Neural cell (in vitro differentiated cells): Measurements from ENCODE around the gene DIS3L2. TPM values are rescaled to one million over a fixed set of nuclear protein-coding genes. Genes with fewer than 3 reads are reported as not detected.

Experiments used
- H2AFZ ChIP-seq: fragments of 200-600, 300-800 bp; sonication (generic), shearing (Covaris generic); 2 replicates; pipeline ENCODE4 v1.6.0; 2014; ENCODE audit warnings: low read depth, mild to moderate bottlenecking, antibody characterized with exemption, low read length, moderate library complexity
- H3F3A ChIP-seq: fragments of 200-600 bp; shearing (Covaris generic); 2 replicates; pipeline ENCODE4 v1.6.1; 2016; ENCODE audit warnings: mild to moderate bottlenecking, moderate library complexity, mixed read lengths, antibody characterized with exemption, low read length; ENCODE audit not compliant: insufficient read depth, poor library complexity, severe bottlenecking
- H3K27ac ChIP-seq: fragments of 200-600, 300-800 bp; sonication (generic), shearing (Covaris generic); 2 replicates; pipeline ENCODE4 v1.5.1; 2014; ENCODE audit warnings: mild to moderate bottlenecking, low read length, moderate library complexity
- H3K27me3 ChIP-seq: fragments of 300-800, 200-600 bp; sonication (generic), shearing (Covaris generic); 2 replicates; pipeline ENCODE4 v1.6.0; 2014; ENCODE audit warnings: mild to moderate bottlenecking, low read depth, low read length, moderate library complexity; ENCODE audit not compliant: insufficient read depth
- H3K36me3 ChIP-seq: fragments of 300-800, 200-600 bp; sonication (generic), shearing (Covaris generic); 2 replicates; pipeline ENCODE4 v1.5.1; 2014; ENCODE audit warnings: mild to moderate bottlenecking, antibody characterized with exemption, low read length, moderate library complexity; ENCODE audit not compliant: insufficient read depth
- H3K4me2 ChIP-seq: fragments of 300-800, 200-600 bp; sonication (generic), shearing (Covaris generic); 2 replicates; pipeline ENCODE4 v1.6.0; 2014; ENCODE audit warnings: mild to moderate bottlenecking, low read length
- H3K4me3 ChIP-seq: fragments of 300-800, 200-600 bp; sonication (generic), shearing (Covaris generic); 2 replicates; pipeline ENCODE4 v1.5.1; 2014; ENCODE audit warnings: mild to moderate bottlenecking, low read length, moderate library complexity
- H3K79me2 ChIP-seq: fragments of 200-600 bp; shearing (Covaris generic); replicated peaks from 2 replicates; pipeline ENCODE4 v1.6.0; 2014; ENCODE audit warnings: mild to moderate bottlenecking, low read length, moderate library complexity; ENCODE audit not compliant: insufficient read depth
- H3K9ac ChIP-seq: fragments of 300-800, 200-600 bp; sonication (generic), shearing (Covaris generic); 2 replicates; pipeline ENCODE4 v1.6.1; 2016; ENCODE audit warnings: mild to moderate bottlenecking, low read length, mixed read lengths
- H3K9me2 ChIP-seq: fragments of 200-600 bp; shearing (Covaris generic); 2 replicates; pipeline ENCODE4 v1.6.1; 2016; ENCODE audit warnings: mild to moderate bottlenecking, low read length, mixed read lengths; ENCODE audit not compliant: insufficient read depth
- H3K9me3 ChIP-seq: fragments of 200-600, 300-800 bp; sonication (generic), shearing (Covaris generic); 2 replicates; pipeline ENCODE4 v1.6.1; 2016; ENCODE audit warnings: mild to moderate bottlenecking, mixed run types, low read length, moderate library complexity, mixed read lengths
- H4K20me1 ChIP-seq: fragments of 200-600 bp; shearing (Covaris generic); 2 replicates; pipeline ENCODE4 v1.6.1; 2016; ENCODE audit warnings: mild to moderate bottlenecking, mixed run types; ENCODE audit not compliant: insufficient read depth
- EP300 ChIP-seq: fragments of 450-650 bp; conservative IDR thresholded peaks from 2 replicates; pipeline ENCODE4 v1.6.1; 2014; ENCODE audit warnings: antibody characterized with exemption, mild to moderate bottlenecking, moderate library complexity; ENCODE audit not compliant: poor library complexity, severe bottlenecking
- EZH2 ChIP-seq: fragments of 200-600, 300-800 bp; shearing (Covaris generic), sonication (generic); IDR thresholded peaks from 2 replicates; pipeline ENCODE4 v1.6.1; 2014; ENCODE audit warnings: antibody characterized with exemption, low read length, borderline replicate concordance, mild to moderate bottlenecking; ENCODE audit not compliant: insufficient read depth, poor library complexity, severe bottlenecking
- MXI1 ChIP-seq: fragments of 450-650 bp; conservative IDR thresholded peaks from 2 replicates; pipeline ENCODE4 v1.6.1; 2014; ENCODE audit warnings: antibody characterized with exemption, mild to moderate bottlenecking; ENCODE audit not compliant: poor library complexity, severe bottlenecking
- POLR2AphosphoS5 ChIP-seq: IDR thresholded peaks from 2 replicates; pipeline ENCODE4 v1.6.1; 2012
- RAD21 ChIP-seq: fragments of 450-650 bp; conservative IDR thresholded peaks from 2 replicates; pipeline ENCODE4 v1.6.1; 2014; ENCODE audit warnings: antibody characterized with exemption, mild to moderate bottlenecking, moderate library complexity
- REST ChIP-seq: IDR thresholded peaks from 2 replicates; pipeline ENCODE4 v1.6.1; 2012; ENCODE audit warnings: borderline replicate concordance
- SMC3 ChIP-seq: fragments of 450-650 bp; conservative IDR thresholded peaks from 2 replicates; pipeline ENCODE4 v1.6.1; 2014; ENCODE audit warnings: antibody characterized with exemption, mild to moderate bottlenecking, moderate library complexity; ENCODE audit not compliant: poor library complexity
- TAF1 ChIP-seq: IDR thresholded peaks from 2 replicates; pipeline ENCODE4 v1.6.1; 2012; ENCODE audit warnings: low read depth
- polyA plus RNA-seq: library from polyadenylated mRNA; depleted of rRNA; stranded (reverse); fragments of >200 nt; gene quantifications from 2 replicates; pipeline ENCODE4 v1.2.3, GENCODE V29; 2014
- TF ChIP-seq, protein P1 (sequence below): fragments of 450-650 bp; IDR thresholded peaks from 2 replicates; pipeline ENCODE4 v1.5.1; 2014; ENCODE audit warnings: antibody characterized with exemption, mild to moderate bottlenecking, moderate library complexity; ENCODE audit not compliant: poor library complexity, severe bottlenecking

The DIS3L2 gene
- polyA plus RNA-seq, 1 donor from 2014 or later, result 20.0 TPM

GRCh38 chr2:232058931-232059330 is 97.4 kb downstream of the DIS3L2 start:
- H3F3A ChIP-seq, result no peaks in the 10 kb centered on the region
- no peak overlapping the region for H3K27ac ChIP-seq
- H3K79me2 ChIP-seq, result no peaks in the 10 kb centered on the region
- no peaks in the 10 kb centered on the region for H3K36me3 ChIP-seq
- no peak overlapping the region for H3K9ac ChIP-seq
- H3K4me2 ChIP-seq, result no peak overlapping the region
- no peaks in the 10 kb centered on the region for H3K9me2 ChIP-seq
- no peaks in the 10 kb centered on the region for H4K20me1 ChIP-seq
- TF ChIP-seq EZH2 (no peak), EP300 (no peak), RAD21 (no peak), TAF1 (no peak), SMC3 (no peak), REST (no peak), POLR2AphosphoS5 (no peak), MXI1 (no peak)
- TF ChIP-seq, protein P1, sequence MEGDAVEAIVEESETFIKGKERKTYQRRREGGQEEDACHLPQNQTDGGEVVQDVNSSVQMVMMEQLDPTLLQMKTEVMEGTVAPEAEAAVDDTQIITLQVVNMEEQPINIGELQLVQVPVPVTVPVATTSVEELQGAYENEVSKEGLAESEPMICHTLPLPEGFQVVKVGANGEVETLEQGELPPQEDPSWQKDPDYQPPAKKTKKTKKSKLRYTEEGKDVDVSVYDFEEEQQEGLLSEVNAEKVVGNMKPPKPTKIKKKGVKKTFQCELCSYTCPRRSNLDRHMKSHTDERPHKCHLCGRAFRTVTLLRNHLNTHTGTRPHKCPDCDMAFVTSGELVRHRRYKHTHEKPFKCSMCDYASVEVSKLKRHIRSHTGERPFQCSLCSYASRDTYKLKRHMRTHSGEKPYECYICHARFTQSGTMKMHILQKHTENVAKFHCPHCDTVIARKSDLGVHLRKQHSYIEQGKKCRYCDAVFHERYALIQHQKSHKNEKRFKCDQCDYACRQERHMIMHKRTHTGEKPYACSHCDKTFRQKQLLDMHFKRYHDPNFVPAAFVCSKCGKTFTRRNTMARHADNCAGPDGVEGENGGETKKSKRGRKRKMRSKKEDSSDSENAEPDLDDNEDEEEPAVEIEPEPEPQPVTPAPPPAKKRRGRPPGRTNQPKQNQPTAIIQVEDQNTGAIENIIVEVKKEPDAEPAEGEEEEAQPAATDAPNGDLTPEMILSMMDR, result no peak
- no peaks in the 10 kb centered on the region for H3K9me3 ChIP-seq
- no peak overlapping the region for H2AFZ ChIP-seq
- no peak overlapping the region for H3K4me3 ChIP-seq
- H3K27me3 ChIP-seq, result no peaks in the 10 kb centered on the region

- TF ChIP-seq POLR2AphosphoS5 (no peak), MXI1 (no peak)
- Histone ChIP-seq H3K27ac (no peak overlapping the region), H3K4me2 (no peak overlapping the region)
Observed at GRCh38 chr2:232061265-232061664, 99.8 kb downstream of the DIS3L2 start.

GRCh38 chr2:232073026-232073425 is 111.5 kb downstream of the DIS3L2 start:
- no peak overlapping the region for H3K27ac ChIP-seq
- no peaks in the 10 kb centered on the region for H3K9me2 ChIP-seq
- no peak overlapping the region for H3K4me3 ChIP-seq
- no peaks in the 10 kb centered on the region for H3K27me3 ChIP-seq
- no peaks in the 10 kb centered on the region for H3F3A ChIP-seq
- H2AFZ ChIP-seq, result no peak overlapping the region
- H3K9me3 ChIP-seq, result no peaks in the 10 kb centered on the region
- H3K9ac ChIP-seq, result no peak overlapping the region
- H4K20me1 ChIP-seq, result no peaks in the 10 kb centered on the region
- TF ChIP-seq, protein P1, result no peak
- no peak for TF ChIP-seq TAF1
- TF ChIP-seq EP300, result no peak
- TF ChIP-seq POLR2AphosphoS5, result no peak
- no peak for TF ChIP-seq SMC3
- TF ChIP-seq REST, result no peak
- TF ChIP-seq RAD21, result no peak
- TF ChIP-seq MXI1, result no peak
- TF ChIP-seq EZH2, result no peak
- H3K79me2 ChIP-seq, result no peaks in the 10 kb centered on the region
- H3K4me2 ChIP-seq, result no peak overlapping the region
- H3K36me3 ChIP-seq, result no peaks in the 10 kb centered on the region

More at GRCh38 chr2:232061265-232061664, 99.8 kb downstream of the DIS3L2 start:
- Histone ChIP-seq H4K20me1 (no peaks in the 10 kb centered on the region), H3F3A (no peaks in the 10 kb centered on the region), H3K4me3 (no peak overlapping the region), H3K79me2 (no peaks in the 10 kb centered on the region), H3K36me3 (no peaks in the 10 kb centered on the region), H3K9me3 (no peaks in the 10 kb centered on the region), H3K9ac (no peak overlapping the region), H2AFZ (no peak overlapping the region), H3K9me2 (no peaks in the 10 kb centered on the region), H3K27me3 (no peaks in the 10 kb centered on the region)
